ENCODE data around the gene TBC1D7.
A peak's percentile ranks its signal among the peaks of the same experiment; 100 is the strongest.

- TF ChIP-seq CTCF (IDR thresholded peaks at IDR 0.05 in 8 of 11, conservative IDR thresholded peaks at IDR 0.05 in 3 of 11) (peak in 5 of 11 experiments; percentile 6 to 29 (median 24)), POLR2A (IDR thresholded peaks at IDR 0.05) (peak; percentile 63 to 89 (median 82)), POLR2AphosphoS5 (IDR thresholded peaks at IDR 0.05) (peak; percentile 98 to 99 (median 98))
These were observed at the start of gene TBC1D7 for GRCh38 chr6:13328076-13328874.
